GM12878 (cell line): ENCODE results near the gene CCNY.

Experiments
- ASH2L ChIP-seq: fragments of 300-600, 200-600 bp; sonication (generic); IDR thresholded peaks from 2 replicates; pipeline ENCODE4 v1.6.1; 2017; ENCODE audit warnings: low read depth, mild to moderate bottlenecking, borderline replicate concordance
- BRCA1 ChIP-seq: IDR thresholded peaks from 2 replicates; pipeline ENCODE4 v1.6.1; 2011; ENCODE audit warnings: low read depth, low read length, improper control_type of control experiment
- CTCF ChIP-seq, 3 experiments: IDR thresholded peaks in 2 of 3; conservative IDR thresholded peaks in 1 of 3; 2 replicates each; pipeline ENCODE4 v1.5.1; 2011; ENCODE audit warnings: low read depth in 3 of 3, low read length in 3 of 3, mild to moderate bottlenecking in 3 of 3, control low read depth in 2 of 3, moderate library complexity in 2 of 3, inconsistent platforms in 1 of 3, mixed read lengths in 1 of 3; ENCODE audit not compliant: control insufficient read depth in 2 of 3, insufficient read depth in 1 of 3; ENCODE audit errors: extremely low read depth in 1 of 3
- E2F4 ChIP-seq: IDR thresholded peaks from 2 replicates; pipeline ENCODE4 v1.6.1; 2012; ENCODE audit warnings: low read depth, low read length, improper control_type of control experiment
- HDAC6 ChIP-seq: fragments of 200-600 bp; sonication (generic); IDR thresholded peaks from one replicate; pipeline ENCODE4 v1.8.0; 2017; ENCODE audit warnings: antibody characterized with exemption; ENCODE audit not compliant: unreplicated experiment
- NFXL1 ChIP-seq: fragments of 450-650 bp; IDR thresholded peaks from 2 replicates; pipeline ENCODE4 v1.6.1; 2017; ENCODE audit warnings: antibody characterized with exemption, mild to moderate bottlenecking, borderline replicate concordance
- POLR2A ChIP-seq: IDR thresholded peaks from 2 replicates; pipeline ENCODE4 v1.6.1; 2011; ENCODE audit warnings: low read depth, mild to moderate bottlenecking, low read length
- REST ChIP-seq: IDR thresholded peaks from 2 replicates; pipeline ENCODE4 v1.6.1; 2012; ENCODE audit warnings: mild to moderate bottlenecking, low read depth, low read length
- SMC3 ChIP-seq: IDR thresholded peaks from 2 replicates; pipeline ENCODE4 v1.6.1; 2011; ENCODE audit warnings: low read length, improper control_type of control experiment, borderline replicate concordance
- SPI1 ChIP-seq: IDR thresholded peaks from 2 replicates; pipeline ENCODE4 v1.6.1; 2011; ENCODE audit warnings: low read depth, mild to moderate bottlenecking, low read length, moderate library complexity, borderline replicate concordance; ENCODE audit not compliant: insufficient read depth
- TBL1XR1 ChIP-seq: IDR thresholded peaks from 2 replicates; pipeline ENCODE4 v1.6.1; 2012; ENCODE audit warnings: low read depth, low read length, improper control_type of control experiment
- TF ChIP-seq, protein P1 (sequence below): IDR thresholded peaks from 2 replicates; pipeline ENCODE4 v1.6.1; 2011; ENCODE audit warnings: low read depth, mild to moderate bottlenecking, low read length, moderate library complexity, borderline replicate concordance; ENCODE audit errors: extremely low read depth
- TF ChIP-seq, protein P2 (sequence below): IDR thresholded peaks from 2 replicates; pipeline ENCODE4 v1.6.1; 2012; ENCODE audit warnings: low read depth, low read length, improper control_type of control experiment

- TF ChIP-seq, protein P1, sequence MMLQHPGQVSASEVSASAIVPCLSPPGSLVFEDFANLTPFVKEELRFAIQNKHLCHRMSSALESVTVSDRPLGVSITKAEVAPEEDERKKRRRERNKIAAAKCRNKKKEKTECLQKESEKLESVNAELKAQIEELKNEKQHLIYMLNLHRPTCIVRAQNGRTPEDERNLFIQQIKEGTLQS, result no peak
- TF ChIP-seq TBL1XR1 (no peak), POLR2A (no peak), CTCF (IDR thresholded peaks at IDR 0.05 in 2 of 3, conservative IDR thresholded peaks at IDR 0.05 in 1 of 3; ENCODE audit: control insufficient read depth in 2 of 3, extremely low read depth in 1 of 3, insufficient read depth in 1 of 3, low read depth in 3 of 3, low read length in 3 of 3) (no peak), SPI1 (no peak), ASH2L (no peak), E2F4 (no peak), SMC3 (no peak), NFXL1 (no peak), REST (no peak), HDAC6 (no peak), BRCA1 (no peak)
- TF ChIP-seq, protein P2, sequence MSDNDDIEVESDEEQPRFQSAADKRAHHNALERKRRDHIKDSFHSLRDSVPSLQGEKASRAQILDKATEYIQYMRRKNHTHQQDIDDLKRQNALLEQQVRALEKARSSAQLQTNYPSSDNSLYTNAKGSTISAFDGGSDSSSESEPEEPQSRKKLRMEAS, result no peak
These were observed 244.1 kb downstream of the CCNY start for GRCh38 chr10:35580423-35580770.
